HUES64 (cell line): Measurements from ENCODE around the gene GRIP1.

Source experiments
- H3K27ac ChIP-seq: 2 replicates; pipeline ENCODE4 v1.7.0; 2013; ENCODE audit warnings: low read depth, low read length, inconsistent platforms
- H3K27me3 ChIP-seq: 2 replicates; pipeline ENCODE4 v1.6.1; 2013; ENCODE audit warnings: mild to moderate bottlenecking, low read length; ENCODE audit not compliant: insufficient read depth
- H3K36me3 ChIP-seq: 2 replicates; pipeline ENCODE4 v1.6.1; 2013; ENCODE audit warnings: mild to moderate bottlenecking, low read length; ENCODE audit not compliant: insufficient read depth
- H3K4me1 ChIP-seq: 2 replicates; pipeline ENCODE4 v1.6.1; 2013; ENCODE audit warnings: mild to moderate bottlenecking, low read length, moderate library complexity; ENCODE audit not compliant: insufficient read depth
- H3K4me3 ChIP-seq: 2 replicates; pipeline ENCODE4 v1.5.1; 2013; ENCODE audit warnings: mild to moderate bottlenecking, low read length, moderate library complexity
- H3K9ac ChIP-seq: 2 replicates; pipeline ENCODE4 v1.6.1; 2013; ENCODE audit warnings: mild to moderate bottlenecking, low read depth, low read length
- H3K9me3 ChIP-seq: 2 replicates; pipeline ENCODE4 v1.6.1; 2013; ENCODE audit warnings: low read depth, low read length; ENCODE audit not compliant: insufficient read depth
- WGBS: fragments of 150-250, 120-280 bp; methylation state at CpG from one replicate; pipeline ENCODE4 v1.1.7; 2013; ENCODE audit warnings: missing lambda C conversion rate; 5-methylcytosine and 5-hydroxymethylcytosine counted together

The GRIP1 gene

DNA sequence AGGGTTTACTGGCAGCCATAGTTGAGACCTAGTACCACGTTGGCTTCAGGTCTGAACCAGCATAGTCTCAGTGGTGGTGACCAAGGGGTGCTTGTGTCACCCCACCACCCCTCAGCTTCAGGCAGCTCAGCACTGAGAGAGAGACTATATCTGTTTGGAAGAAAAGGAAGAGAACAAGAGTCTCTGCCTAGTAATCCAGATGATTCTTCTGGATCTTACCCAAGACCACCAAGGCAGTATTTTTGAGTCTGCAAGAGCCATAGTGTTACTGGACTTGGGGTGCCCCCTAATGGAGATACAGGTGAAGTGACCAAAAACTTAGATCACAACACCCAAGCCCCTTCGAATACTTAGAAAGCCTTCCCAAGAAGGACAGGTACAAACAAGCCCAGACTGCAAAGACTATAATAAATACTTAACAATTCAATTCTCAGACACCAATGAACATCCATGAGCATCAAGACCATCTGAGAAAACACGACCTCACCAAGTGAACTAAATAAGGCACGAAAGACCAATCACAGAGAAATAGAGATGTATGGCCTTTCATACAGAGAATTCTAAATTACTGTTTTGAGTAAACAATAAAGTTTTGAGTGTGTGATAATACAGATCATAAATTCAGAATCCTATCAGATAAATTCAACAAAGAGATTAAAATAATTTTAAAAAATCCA is 269.5 kb downstream of the GRIP1 start:
- no peak overlapping the region for H3K9ac ChIP-seq
- H3K4me1 ChIP-seq = no peaks in the 10 kb centered on the region; the same call in 1 of the 2 replicates
- no peak overlapping the region for H3K27ac ChIP-seq
- no peak overlapping the region for H3K4me3 ChIP-seq
- no peaks in the 10 kb centered on the region for H3K36me3 ChIP-seq
- H3K27me3 ChIP-seq = no peaks in the 10 kb centered on the region
- 76% methylated on average over 4 of the region's 4 CpGs for WGBS
- H3K9me3 ChIP-seq = no peaks in the 10 kb centered on the region

GRCh38 chr12:66405395-66405794 is 273.5 kb downstream of the GRIP1 start:
- H3K4me3 ChIP-seq = no peak overlapping the region
- H3K36me3 ChIP-seq = no peaks in the 10 kb centered on the region
- no peak overlapping the region for H3K27ac ChIP-seq
- H3K9ac ChIP-seq = no peak overlapping the region
- H3K9me3 ChIP-seq = no peaks in the 10 kb centered on the region
- peaks cover 6% of the 10 kb centered on the region for H3K4me1 ChIP-seq
- no peaks in the 10 kb centered on the region for H3K27me3 ChIP-seq

DNA sequence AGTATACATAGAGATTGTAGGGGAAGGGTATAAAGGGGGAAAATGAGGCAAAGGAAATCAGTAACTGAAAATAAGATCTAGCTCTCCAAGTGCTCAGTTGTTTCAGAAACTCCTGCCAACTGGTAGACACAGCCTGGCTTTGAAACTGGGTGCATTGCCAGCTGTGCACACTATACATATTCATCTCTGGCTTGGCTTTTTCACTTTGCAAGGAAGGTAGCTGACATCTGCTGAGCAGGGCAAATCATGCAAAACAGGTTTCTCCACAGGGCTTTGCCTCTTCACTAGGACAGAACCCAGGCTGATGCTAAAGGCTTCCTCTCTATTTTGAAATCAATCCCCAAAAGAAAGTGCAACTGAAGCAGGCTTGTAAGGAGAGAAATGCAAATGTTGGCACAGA is 275.1 kb downstream of the GRIP1 start:
- no peaks in the 10 kb centered on the region for H3K9me3 ChIP-seq
- H3K4me1 ChIP-seq = peaks cover 11% of the 10 kb centered on the region
- no peak overlapping the region for H3K9ac ChIP-seq
- no peak overlapping the region for H3K27ac ChIP-seq
- H3K4me3 ChIP-seq = no peak overlapping the region
- H3K36me3 ChIP-seq = no peaks in the 10 kb centered on the region
- no peaks in the 10 kb centered on the region for H3K27me3 ChIP-seq

DNA sequence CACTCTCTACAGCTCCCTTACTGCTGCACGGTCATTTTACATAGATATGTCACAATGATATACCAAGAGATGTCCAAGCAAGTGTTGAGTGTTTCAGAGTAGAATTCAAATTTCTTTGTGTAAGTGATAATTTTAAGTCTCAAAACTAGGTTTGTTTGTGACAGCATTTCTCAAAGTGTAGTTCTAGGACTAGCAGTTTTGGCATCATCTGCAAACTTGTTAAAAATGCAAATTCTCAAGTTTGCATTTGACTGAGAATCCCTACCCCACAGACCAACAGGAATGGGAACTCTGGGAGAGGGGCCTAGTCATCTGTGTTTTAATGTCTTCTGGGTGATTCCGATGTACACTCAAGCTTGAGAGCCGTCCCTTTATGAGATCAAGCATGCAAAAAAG is 279.0 kb downstream of the GRIP1 start:
- Histone ChIP-seq H3K27ac (no peak overlapping the region), H3K36me3 (no peaks in the 10 kb centered on the region), H3K9ac (no peak overlapping the region), H3K27me3 (no peaks in the 10 kb centered on the region), H3K4me1 (peaks cover 11% of the 10 kb centered on the region; the same call in 1 of the 2 replicates), H3K4me3 (no peak overlapping the region), H3K9me3 (no peaks in the 10 kb centered on the region)
- 93% methylated on average over 3 of the region's 3 CpGs for WGBS

GRCh38 chr12:66398931-66399910 is 279.7 kb downstream of the GRIP1 start:
- H3K4me1 ChIP-seq = peaks cover 11% of the 10 kb centered on the region; the same call in 1 of the 2 replicates
- 92% methylated on average over 9 of the region's 10 CpGs for WGBS
- H3K36me3 ChIP-seq = no peaks in the 10 kb centered on the region
- no peaks in the 10 kb centered on the region for H3K9me3 ChIP-seq
- no peak overlapping the region for H3K9ac ChIP-seq
- H3K4me3 ChIP-seq = no peak overlapping the region
- H3K27me3 ChIP-seq = no peaks in the 10 kb centered on the region
- H3K27ac ChIP-seq = no peak overlapping the region

DNA sequence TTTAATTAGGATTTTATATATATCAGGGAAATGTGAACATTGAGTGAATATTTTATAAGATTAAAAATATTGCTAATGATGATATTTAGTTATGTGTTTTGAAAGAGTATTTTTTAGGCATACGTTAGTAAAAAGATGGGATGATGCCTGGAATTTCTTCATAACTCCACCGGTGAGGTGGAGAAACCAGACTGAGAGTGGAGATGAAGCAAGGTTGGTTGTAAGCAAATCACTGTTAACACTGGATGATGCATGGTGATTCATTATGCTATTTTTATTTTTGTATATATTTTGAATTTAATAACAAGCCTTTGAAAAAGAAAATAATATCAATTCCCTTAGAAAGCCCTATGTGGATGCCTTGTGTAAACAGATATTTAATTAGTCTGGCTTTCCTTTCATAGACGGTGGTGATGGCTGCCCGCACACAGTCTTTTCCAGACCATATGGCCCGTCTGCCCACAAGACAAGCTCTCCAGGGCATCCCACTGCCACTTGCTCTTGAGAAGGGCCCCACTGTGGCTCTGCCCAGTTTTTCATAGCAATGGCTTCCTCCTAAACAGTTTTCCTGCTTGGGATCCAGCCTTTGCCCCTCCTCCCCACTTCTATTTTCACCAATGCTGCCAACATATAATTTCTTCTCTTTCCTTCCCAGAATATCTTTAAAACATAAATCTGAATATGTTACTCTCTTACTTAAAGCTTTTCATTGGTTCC is 281.1 kb downstream of the GRIP1 start:
- Histone ChIP-seq H3K4me1 (peaks cover 11% of the 10 kb centered on the region; the same call in 1 of the 2 replicates), H3K36me3 (no peaks in the 10 kb centered on the region), H3K4me3 (no peak overlapping the region), H3K9me3 (no peaks in the 10 kb centered on the region), H3K27ac (no peak overlapping the region), H3K9ac (no peak overlapping the region), H3K27me3 (no peaks in the 10 kb centered on the region)
- WGBS = 96% methylated on average over 5 of the region's 5 CpGs

- Histone ChIP-seq H3K27me3 (no peaks in the 10 kb centered on the region), H3K4me1 (no peaks in the 10 kb centered on the region), H3K9ac (no peak overlapping the region), H3K9me3 (no peaks in the 10 kb centered on the region), H3K36me3 (no peaks in the 10 kb centered on the region), H3K4me3 (no peak overlapping the region), H3K27ac (no peak overlapping the region)
- WGBS = 72% methylated on average over 4 of the region's 5 CpGs
These were observed 285.0 kb downstream of the GRIP1 start for GRCh38 chr12:66393890-66394289.

DNA sequence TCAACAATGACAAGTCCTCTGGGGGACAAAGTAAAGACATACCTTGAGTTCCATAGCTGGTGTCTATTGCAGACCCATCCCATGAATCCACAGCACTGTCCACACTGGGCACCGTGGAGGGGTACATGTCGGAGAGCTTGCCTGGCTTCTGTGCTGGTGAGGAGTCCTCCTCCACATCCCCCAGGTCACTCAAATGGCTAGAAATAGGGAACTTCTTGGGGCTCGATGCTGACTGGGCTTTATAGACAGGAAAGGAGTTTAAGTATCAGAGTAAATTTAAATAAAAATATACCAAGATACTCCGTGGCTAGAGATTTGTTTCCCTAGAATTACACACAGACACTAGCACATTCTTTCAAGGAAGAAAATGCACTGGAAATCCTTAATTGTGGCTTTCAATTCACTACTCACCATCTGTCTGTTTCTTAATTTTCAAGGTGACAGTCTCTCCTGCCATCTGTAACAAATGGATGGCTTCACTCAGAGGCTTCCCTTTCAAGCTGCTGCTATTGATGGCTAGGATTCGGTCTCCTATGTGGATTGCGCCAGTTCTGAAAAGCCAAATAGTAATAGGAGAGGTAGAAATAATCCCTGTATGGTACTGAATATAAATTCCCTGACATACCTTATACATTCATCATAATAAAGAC is 286.5 kb downstream of the GRIP1 start:
- Histone ChIP-seq H3K27ac (no peak overlapping the region), H3K4me3 (no peak overlapping the region), H3K9ac (no peak overlapping the region), H3K27me3 (no peaks in the 10 kb centered on the region), H3K9me3 (peaks cover 3% of the 10 kb centered on the region; the same call in 1 of the 2 replicates), H3K36me3 (no peaks in the 10 kb centered on the region), H3K4me1 (no peaks in the 10 kb centered on the region)
- WGBS = 98% methylated on average over 4 of the region's 6 CpGs

GRCh38 chr12:66388517-66388916 is 290.4 kb downstream of the GRIP1 start:
- Histone ChIP-seq H3K4me1 (no peaks in the 10 kb centered on the region), H3K9me3 (peaks cover 3% of the 10 kb centered on the region; the same call in 1 of the 2 replicates), H3K4me3 (no peak overlapping the region), H3K27ac (no peak overlapping the region), H3K36me3 (no peaks in the 10 kb centered on the region), H3K9ac (no peak overlapping the region), H3K27me3 (no peaks in the 10 kb centered on the region)
- WGBS = 86% methylated on average over 2 of the region's 2 CpGs

DNA sequence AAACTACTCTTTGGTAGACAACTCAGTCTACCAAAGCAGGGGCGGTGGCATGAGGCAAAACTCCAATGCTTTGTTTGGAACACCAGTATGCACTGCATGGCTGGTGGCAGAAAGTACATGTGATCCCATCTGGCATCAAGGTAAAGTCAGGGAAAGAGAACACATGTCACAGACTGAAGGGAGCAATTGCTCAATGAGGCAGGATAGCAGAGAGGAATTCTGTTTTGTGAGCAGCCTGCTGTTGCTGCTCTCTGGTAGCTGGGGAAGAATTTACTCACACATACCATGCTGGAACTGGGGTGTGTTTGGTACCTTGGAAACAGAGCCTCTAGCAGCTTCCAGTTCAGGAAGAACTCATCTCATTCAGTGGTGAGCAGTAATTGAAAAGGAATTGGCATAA is 291.8 kb downstream of the GRIP1 start:
- H3K9ac ChIP-seq = no peak overlapping the region
- 96% methylated on average over 1 of the region's 1 CpG for WGBS

More for the DNA sequence above, 291.8 kb downstream of the GRIP1 start:
- Histone ChIP-seq H3K9me3 (peaks cover 3% of the 10 kb centered on the region; the same call in 1 of the 2 replicates), H3K4me1 (no peaks in the 10 kb centered on the region), H3K4me3 (no peak overlapping the region), H3K27ac (no peak overlapping the region), H3K36me3 (no peaks in the 10 kb centered on the region), H3K27me3 (no peaks in the 10 kb centered on the region)
